Left renal pelvis (tissue), 4 donors: ENCODE data around the gene GPR78. TPM values are rescaled to one million over a fixed set of nuclear protein-coding genes. Genes with fewer than 3 reads are reported as not detected.

Experiments used
- DNase-seq, 4 donors: peaks; one replicate each; pipeline ENCODE4 v3.0.0-alpha.2; 2013; ENCODE audit warnings: low read depth in 4 of 4, low spot score in 3 of 4
- polyA plus RNA-seq, 4 donors: library from polyadenylated mRNA; unstranded; fragments of 120-200 nt; gene quantifications; one replicate each; pipeline ENCODE4 v1.2.1, GENCODE V29; 2013; ENCODE audit not compliant: insufficient read length in 4 of 4

GPR78 gene
- polyA plus RNA-seq, 4 donors, result 0.34 to 1.3 (median 0.83) TPM

GRCh38 chr4:8585721-8586212, 5.6 kb downstream of the GPR78 start:
- no peak for DNase-seq

- DNase-seq, result no peak
These were observed 6.1 kb downstream of the GPR78 start for GRCh38 chr4:8586246-8586645.

- DNase-seq, result no peak
These were observed 6.7 kb downstream of the GPR78 start for GRCh38 chr4:8586671-8587468.

DNA sequence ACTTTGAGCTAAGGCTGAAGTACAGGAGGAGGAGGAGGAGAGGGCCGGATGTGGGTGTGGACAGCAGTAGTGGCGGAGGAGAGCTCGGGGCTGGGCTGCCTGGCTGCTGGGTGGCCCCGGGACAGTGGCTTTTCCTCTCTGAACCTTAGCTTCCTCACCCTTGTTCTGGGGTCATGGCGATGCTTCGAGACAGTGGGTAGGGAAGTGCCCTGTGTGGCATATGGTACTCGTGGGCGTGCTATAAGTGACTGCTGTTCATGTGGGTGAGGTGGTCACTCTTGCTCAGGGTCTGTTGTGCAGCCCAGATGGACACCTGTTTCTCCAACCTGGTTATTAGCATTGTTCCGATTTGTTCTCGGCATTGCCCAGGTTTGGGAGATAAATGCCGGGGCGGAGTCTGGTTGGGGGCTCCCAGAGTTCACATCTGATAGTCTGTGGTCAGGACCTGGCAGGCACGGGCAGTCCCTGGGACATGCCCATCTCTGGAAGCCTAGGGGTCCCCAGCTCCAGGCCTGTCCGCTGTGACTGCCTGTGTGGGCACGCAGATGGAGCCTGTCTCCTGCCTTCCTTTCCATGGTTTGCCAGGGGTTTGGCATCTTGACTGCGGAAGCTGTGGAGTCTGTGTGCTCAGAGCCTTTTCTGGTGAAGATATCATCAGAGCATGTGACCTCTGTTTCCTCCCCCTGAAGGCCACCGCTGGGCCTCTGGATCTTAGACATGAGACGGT, 7.4 kb downstream of the GPR78 start:
- no peak for DNase-seq

GRCh38 chr4:8588196-8588470, 7.9 kb downstream of the GPR78 start:
- DNase-seq, result no peak

DNA sequence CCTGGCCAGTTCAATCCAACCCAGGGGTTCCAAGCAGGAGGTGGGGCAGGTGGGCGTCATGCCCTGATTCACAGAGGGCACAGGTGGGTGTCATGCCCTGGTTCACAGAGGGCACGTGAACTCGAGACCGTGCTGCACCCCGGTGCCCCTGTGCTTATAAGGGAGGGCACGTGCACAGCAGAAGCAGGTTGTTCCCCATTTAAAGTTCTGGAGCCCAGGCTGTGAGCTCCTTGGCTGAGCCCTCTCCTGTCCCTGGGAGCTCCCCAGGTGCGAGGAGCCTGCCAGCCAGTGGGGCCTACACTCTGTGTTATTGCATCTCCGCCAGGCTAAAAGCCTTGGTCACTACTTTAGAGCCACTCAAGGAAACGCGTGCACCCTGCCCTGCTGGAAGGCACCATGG, 9.1 kb downstream of the GPR78 start:
- no peak for DNase-seq

DNA sequence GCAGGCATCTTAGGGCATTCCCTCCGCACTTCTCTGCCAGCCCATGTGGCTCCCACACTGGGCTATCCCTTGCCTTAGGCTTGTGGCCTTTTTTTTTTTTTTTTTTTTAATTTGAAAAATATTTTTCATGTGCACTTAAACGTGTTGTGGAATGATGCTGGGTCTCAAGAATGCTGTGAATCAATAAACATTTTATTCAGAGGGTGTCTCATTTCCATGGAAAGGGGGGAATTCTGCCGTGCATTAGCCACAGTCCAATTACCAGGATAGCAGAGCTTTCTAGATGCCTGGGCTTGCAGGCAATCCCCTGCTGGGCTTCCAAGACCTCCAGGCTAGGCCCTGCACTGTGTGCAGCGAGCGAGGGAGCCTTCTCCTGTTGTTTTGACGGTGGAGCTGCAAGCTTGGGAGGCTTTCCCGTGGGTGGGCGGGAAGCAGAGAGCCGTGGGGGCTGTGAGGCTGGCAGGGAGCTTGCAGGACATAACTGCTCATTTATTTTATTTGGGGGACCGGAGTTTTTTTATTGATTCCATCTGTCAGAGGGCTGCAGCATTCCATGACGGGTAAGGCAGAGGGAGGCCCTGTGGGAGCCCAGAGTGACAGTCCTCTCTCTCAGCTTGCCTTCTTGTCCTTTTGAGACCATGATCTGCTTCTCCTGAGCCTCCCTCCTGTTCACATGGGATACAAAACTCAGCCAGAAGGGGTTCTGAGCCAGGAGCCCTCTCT, 9.8 kb downstream of the GPR78 start:
- no peak for DNase-seq

DNA sequence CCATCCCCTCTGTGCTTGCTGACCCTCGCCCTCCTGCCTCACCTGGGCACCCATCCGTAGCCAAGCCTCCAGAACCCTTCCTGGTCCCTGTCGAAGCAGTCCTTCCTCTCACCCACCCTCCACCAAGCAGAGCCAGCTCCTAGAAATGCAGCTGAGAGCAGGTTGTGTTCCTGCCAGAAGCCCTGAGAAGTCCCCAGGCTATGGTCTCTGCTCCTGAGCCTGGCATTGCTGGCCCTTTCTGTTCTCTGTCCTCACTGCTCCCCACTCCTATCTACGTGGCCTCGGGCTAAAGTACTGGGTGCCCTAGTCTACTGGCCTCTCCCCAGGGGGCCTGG, 10.3 kb downstream of the GPR78 start:
- no peak for DNase-seq

GRCh38 chr4:8591114-8591513, 10.9 kb downstream of the GPR78 start:
- no peak for DNase-seq

DNA sequence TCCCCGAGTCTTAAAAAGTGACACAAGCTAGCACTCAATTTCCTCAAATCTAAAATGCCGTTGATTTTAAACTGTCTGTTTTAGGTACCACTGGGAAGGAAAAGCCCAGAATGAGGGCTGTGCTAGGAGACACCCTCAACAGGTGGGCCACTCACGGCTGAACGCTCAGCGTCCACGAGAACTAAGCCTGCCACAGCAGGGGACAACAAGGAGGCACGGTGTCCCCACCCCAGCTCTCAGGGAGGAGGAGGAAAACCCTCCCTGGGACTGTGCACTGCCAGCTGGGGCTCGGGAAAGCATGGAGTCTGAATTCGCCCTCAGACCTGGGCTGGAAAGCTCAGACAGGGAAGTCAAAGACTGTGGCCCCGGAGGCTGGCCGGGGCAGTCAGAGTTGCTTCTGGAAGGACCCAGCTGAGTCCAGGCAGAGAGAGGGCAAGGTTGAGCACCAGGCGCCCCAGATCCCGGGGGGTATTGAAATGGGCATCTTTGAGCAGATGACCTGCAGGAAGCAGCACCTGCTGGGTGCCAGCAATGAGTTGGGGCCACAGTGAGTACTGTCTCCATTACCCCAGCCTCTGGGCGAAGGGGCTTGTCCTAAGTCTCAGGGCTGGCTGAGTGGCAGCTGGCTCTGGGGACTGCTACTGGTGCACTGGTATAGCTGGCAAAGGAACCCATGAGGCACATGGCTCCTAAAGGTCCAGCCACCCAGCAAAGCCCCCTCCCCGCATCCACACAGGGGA, 11.6 kb downstream of the GPR78 start:
- no peak for DNase-seq

- no peak for DNase-seq
These were observed 12.4 kb downstream of the GPR78 start, which contains the start of gene CPZ for GRCh38 chr4:8592366-8593263. TSS of gene CPZ (plus strand) at chr4:8592765. CDS start at chr4:8592834, 69 bp downstream.

- no peak for DNase-seq
These were observed 13.3 kb downstream of the GPR78 start for GRCh38 chr4:8593264-8594096.

DNA sequence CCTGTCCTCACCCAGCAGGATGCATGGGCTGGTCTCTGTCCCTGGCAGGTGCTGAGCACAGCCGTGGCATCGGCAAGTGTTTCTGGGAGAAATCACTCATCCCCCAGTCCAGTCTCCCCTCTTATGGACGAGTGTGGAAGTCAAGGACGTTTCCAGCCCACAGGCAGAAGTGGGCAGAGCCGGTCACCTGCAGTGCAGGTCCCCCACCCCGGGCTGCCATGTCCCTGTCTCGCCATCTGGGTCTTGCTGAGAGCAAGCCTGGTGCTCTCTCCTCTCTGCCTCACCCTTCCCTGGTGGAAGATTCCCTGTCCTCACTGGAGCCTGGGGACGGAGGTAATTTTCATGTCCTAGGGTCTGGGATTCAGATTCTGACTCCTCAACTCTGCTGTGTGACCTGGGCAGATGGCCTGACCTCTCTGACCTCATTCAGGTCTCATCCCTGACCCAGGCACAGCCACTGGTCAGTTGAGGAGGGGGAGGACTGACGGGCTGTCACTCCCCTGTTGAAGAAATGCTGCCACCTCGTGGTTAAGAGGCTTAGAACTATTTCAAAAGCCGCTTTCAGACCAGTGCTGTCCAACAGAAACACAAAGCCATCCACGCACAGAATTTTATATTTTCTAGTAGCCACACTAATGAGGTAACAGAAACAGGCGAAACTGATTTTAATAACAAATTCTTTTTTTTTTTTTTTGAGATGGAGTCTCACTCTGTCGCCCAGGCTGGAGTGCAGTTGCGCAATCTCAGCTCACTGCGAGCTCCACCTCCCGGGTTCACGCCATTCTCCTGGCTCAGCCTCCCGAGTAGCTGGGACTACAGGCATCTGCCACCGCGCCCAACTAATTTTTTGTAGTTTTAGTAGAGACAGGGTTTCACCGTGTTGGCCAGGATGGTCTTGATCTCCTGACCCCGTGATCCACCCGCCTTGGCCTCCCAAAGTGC, 14.2 kb downstream of the GPR78 start:
- peak in 2 of 4 donors; percentile 53 to 70 for DNase-seq

DNA sequence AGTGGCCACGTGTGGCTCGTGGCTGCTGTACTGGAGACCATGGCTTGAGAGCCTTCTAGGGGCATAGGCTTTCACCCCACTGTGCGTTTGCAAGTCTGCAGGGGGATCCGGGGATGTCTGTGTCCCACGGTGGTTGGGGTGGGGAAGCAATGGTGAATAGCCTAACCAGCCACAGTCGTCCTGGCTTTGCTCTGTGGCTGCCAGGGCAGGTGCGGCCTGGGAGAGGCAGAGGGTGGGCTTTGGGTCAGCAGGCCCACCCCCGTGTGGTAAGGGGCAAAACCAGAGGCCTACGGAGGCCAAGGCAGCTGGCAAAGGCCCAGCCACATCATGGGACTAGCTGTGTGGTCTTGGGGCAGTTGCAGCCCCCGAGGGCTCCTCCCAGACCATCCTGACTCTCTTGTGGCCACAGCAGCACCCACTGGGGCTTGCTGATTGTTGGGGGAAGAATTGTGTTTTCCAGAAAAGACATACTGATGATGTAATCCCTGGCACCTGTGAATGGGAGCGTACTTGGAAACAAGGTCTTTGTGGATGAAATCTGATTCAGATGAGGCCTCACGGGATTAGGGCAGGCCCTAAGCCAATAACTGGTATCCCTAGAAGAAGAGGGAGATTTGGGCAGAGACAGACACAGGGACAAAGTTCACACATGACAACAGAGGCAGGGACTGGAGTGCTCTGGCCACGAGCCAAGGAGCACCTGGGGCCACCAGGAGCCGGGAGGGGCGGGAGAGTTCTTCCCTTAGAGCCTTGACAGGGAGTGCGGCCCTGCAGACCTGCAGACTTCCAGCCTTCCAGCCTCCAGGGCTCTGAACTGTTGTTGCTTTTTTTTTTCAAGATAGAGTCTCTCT, 15.3 kb downstream of the GPR78 start:
- no peak for DNase-seq

DNA sequence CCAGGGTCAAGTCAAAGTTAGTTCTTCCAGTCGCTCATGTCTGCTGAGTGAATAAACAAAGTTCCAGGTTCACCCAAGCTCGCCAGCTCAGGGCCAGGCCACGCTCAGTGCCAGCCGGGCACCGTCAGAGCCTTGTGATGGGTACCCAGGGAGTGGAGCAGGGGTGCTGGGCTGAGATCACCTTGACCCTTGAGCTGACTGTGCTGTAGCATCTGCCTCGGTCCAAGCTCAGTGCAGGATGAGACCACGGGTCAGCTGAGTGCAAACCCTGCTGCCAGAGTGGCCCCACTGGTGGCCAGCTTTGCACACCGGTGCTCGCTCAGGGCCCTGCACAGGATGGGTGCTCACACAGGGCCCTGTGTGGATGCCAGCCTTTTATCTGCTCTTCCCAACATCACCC, 16.7 kb downstream of the GPR78 start:
- no peak for DNase-seq

DNA sequence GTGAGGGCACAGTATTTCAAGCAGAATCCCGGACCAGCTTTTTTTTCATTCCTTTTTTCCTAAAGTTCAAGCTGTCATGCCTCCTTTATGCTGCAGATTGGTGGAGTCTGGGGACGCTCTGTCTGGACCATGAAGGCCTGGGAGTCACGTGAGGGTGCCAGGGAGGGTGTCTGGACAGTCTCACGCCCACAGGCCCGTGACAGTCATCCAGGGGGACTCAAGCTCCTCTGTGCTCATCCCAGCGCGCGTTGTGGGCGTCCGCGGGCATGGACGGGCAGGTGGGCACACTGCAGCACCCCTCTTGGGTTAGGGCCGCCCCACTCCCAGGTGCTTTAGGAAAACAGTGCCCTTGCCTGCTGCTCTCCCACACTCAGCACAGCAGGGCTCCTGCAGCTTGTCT, 17.1 kb downstream of the GPR78 start:
- DNase-seq, result no peak

DNA sequence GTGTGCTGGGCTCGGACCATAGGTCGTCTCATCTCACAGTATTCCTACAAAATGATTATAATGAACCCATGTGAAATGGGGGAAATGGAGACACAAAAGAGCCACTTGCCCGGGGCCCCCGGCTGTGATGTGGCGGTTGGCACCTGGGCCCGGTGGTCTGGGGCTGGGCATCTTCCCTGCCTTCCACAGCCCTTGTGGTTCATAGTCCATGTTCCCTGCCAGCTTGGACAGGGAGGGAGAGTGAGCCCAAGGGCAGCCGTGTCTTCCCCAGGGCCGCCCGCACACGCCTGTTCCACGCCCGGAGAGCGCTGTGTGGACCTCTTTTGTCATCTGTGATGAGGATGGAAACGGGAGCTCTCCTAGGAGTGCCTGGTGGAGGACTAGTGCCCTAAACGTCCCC, 17.6 kb downstream of the GPR78 start:
- no peak for DNase-seq
